GM23338 (cell line): ENCODE measurements around the gene HDAC9. TPM values are rescaled to one million over a fixed set of nuclear protein-coding genes. Genes with fewer than 3 reads are reported as not detected.

ENCODE experiments used
- ATAC-seq: fragments of 200-7000 bp; cut with Tn5 transposase; 3 replicates; pipeline ENCODE4 v1.9.1; 2020
- DNase-seq: peaks from one replicate; pipeline ENCODE4 v3.0.0-alpha.2; 2015; ENCODE audit warnings: low spot score
- H2AFZ ChIP-seq: fragments of 200-600 bp; sonication (generic); 2 replicates; pipeline ENCODE4 v1.8.0; 2016; ENCODE audit warnings: antibody characterized with exemption, mild to moderate bottlenecking, moderate library complexity
- H3F3A ChIP-seq: fragments of 200-600 bp; sonication (generic); replicated peaks from 2 replicates; pipeline ENCODE4 v1.8.0; 2017; ENCODE audit warnings: antibody characterized with exemption, mixed run types, low read depth
- H3K27ac ChIP-seq: fragments of 200-600 bp; sonication (generic); 2 replicates; pipeline ENCODE4 v1.6.1; 2016; ENCODE audit warnings: low read depth
- H3K27me3 ChIP-seq: fragments of 200-600 bp; sonication (generic); 2 replicates; pipeline ENCODE4 v1.8.0; 2016; ENCODE audit warnings: mild to moderate bottlenecking, mixed run types, moderate library complexity; ENCODE audit not compliant: insufficient read depth
- H3K36me3 ChIP-seq: fragments of 200-600 bp; sonication (generic); 2 replicates; pipeline ENCODE4 v1.8.0; 2016; ENCODE audit warnings: mild to moderate bottlenecking; ENCODE audit not compliant: insufficient read depth
- H3K4me1 ChIP-seq: fragments of 200-600 bp; sonication (generic); 2 replicates; pipeline ENCODE4 v1.8.0; 2016; ENCODE audit warnings: mild to moderate bottlenecking, moderate library complexity; ENCODE audit not compliant: insufficient read depth
- H3K4me2 ChIP-seq: fragments of 200-600 bp; sonication (generic); 2 replicates; pipeline ENCODE4 v1.7.1; 2017; ENCODE audit warnings: mixed run types
- H3K4me3 ChIP-seq: fragments of 200-600 bp; sonication (generic); 2 replicates; pipeline ENCODE4 v1.6.1; 2016; ENCODE audit warnings: mixed run types
- H3K79me2 ChIP-seq: fragments of 200-600 bp; sonication (generic); replicated peaks from 2 replicates; pipeline ENCODE4 v1.8.0; 2017; ENCODE audit warnings: mild to moderate bottlenecking; ENCODE audit not compliant: insufficient read depth
- H3K9me2 ChIP-seq: fragments of 200-600 bp; sonication (generic); 2 replicates; pipeline ENCODE4 v1.8.0; 2017; ENCODE audit not compliant: insufficient read depth
- H4K20me1 ChIP-seq: fragments of 200-600 bp; sonication (generic); replicated peaks from 2 replicates; pipeline ENCODE4 v1.8.0; 2017; ENCODE audit warnings: mild to moderate bottlenecking; ENCODE audit not compliant: insufficient read depth
- H3K27ac Mint-ChIP-seq: 2 replicates; pipeline ENCODE4 v1.8.0; 2020; ENCODE audit warnings: inconsistent platforms, mild to moderate bottlenecking, moderate library complexity, mixed read lengths
- H3K27me3 Mint-ChIP-seq: 3 replicates; pipeline ENCODE4 v1.8.0; 2022; ENCODE audit warnings: low read depth, mild to moderate bottlenecking, moderate library complexity, mixed read lengths, inconsistent platforms; ENCODE audit not compliant: insufficient read depth, poor library complexity
- H3K36me3 Mint-ChIP-seq: 3 replicates; pipeline ENCODE4 v1.8.0; 2021; ENCODE audit warnings: low read depth, mild to moderate bottlenecking, inconsistent platforms, moderate library complexity, mixed read lengths
- H3K4me1 Mint-ChIP-seq: 3 replicates; pipeline ENCODE4 v1.8.0; 2020; ENCODE audit warnings: mild to moderate bottlenecking, inconsistent platforms, mixed read lengths
- H3K4me3 Mint-ChIP-seq: 3 replicates; pipeline ENCODE4 v1.8.0; 2021; ENCODE audit warnings: moderate library complexity, mild to moderate bottlenecking, inconsistent platforms, mixed read lengths
- H3K9me3 Mint-ChIP-seq: 3 replicates; pipeline ENCODE4 v1.8.0; 2020; ENCODE audit warnings: moderate library complexity, mild to moderate bottlenecking, inconsistent platforms, mixed read lengths
- CREB1 ChIP-seq: fragments of 250-450 bp; sonication (Bioruptor Pico); IDR thresholded peaks from 2 replicates; pipeline ENCODE4 v1.5.0; 2020; ENCODE audit warnings: low read depth, mild to moderate bottlenecking, moderate library complexity
- ETS1 ChIP-seq: IDR thresholded peaks from 2 replicates; pipeline ENCODE4 v1.6.1; 2016; ENCODE audit warnings: antibody characterized with exemption
- EZH2 ChIP-seq: fragments of 200-600 bp; sonication (generic); IDR thresholded peaks from one replicate; pipeline ENCODE4 v1.8.0; 2017; ENCODE audit warnings: antibody characterized with exemption, mild to moderate bottlenecking, low read depth; ENCODE audit not compliant: unreplicated experiment
- NANOG ChIP-seq: IDR thresholded peaks from 2 replicates; pipeline ENCODE4 v1.6.1; 2016; ENCODE audit warnings: antibody characterized with exemption, borderline replicate concordance
- POLR2AphosphoS5 ChIP-seq: IDR thresholded peaks from 2 replicates; pipeline ENCODE4 v1.6.1; 2016; ENCODE audit warnings: antibody characterized with exemption, low read depth
- REST ChIP-seq: IDR thresholded peaks from one replicate; pipeline ENCODE4 v1.6.1; 2018; ENCODE audit warnings: antibody characterized with exemption; ENCODE audit not compliant: unreplicated experiment
- STAT1 ChIP-seq: IDR thresholded peaks from one replicate; pipeline ENCODE4 v1.6.1; 2016; ENCODE audit warnings: antibody characterized with exemption; ENCODE audit not compliant: unreplicated experiment
- ZNF114 ChIP-seq: fragments of 250-450 bp; sonication (Bioruptor Pico); IDR thresholded peaks from 2 replicates; pipeline ENCODE4 v1.5.0; 2020; ENCODE audit warnings: mild to moderate bottlenecking, moderate library complexity
- ZNF462 ChIP-seq: fragments of 250-450 bp; sonication (Bioruptor Pico); IDR thresholded peaks from 2 replicates; pipeline ENCODE4 v1.5.0; 2020; ENCODE audit warnings: mild to moderate bottlenecking, moderate library complexity
- polyA plus RNA-seq: library from polyadenylated mRNA; unstranded; fragments of >200 nt; fragmentation: Nextera tagmentation; extraction: Ambion mirVana; gene quantifications from 2 replicates; pipeline ENCODE4 v1.2.1, GENCODE V29; 2016
- total RNA-seq: library from RNA; depleted of rRNA; stranded (reverse); fragments of >200 nt; shearing (Covaris generic); gene quantifications from 2 replicates; pipeline ENCODE4 v1.2.3, GENCODE V29; 2014

Gene HDAC9
- total and polyA plus RNA-seq, 2 experiments from 2014 or later = 8.3 to 18.5 TPM

- no peak for TF ChIP-seq ZNF462 (CRISPR knock-in tag)
- TF ChIP-seq CREB1 (CRISPR knock-in tag) = no peak
- TF ChIP-seq ETS1 = no peak
Measured at GRCh38 chr7:18799899-18800298, 304.4 kb downstream of the HDAC9 start (continued).

GRCh38 chr7:18803923-18804322 is 308.4 kb downstream of the HDAC9 start:
- no peak overlapping the region for H3K27ac Mint-ChIP-seq

More at GRCh38 chr7:18803923-18804322, 308.4 kb downstream of the HDAC9 start:
- Histone ChIP-seq H3K27me3 (no peaks in the 10 kb centered on the region), H3K27ac (no peak overlapping the region), H3F3A (no peaks in the 10 kb centered on the region), H3K9me2 (no peaks in the 10 kb centered on the region), H4K20me1 (no peaks in the 10 kb centered on the region), H3K36me3 (no peaks in the 10 kb centered on the region), H3K4me2 (no peak overlapping the region), H2AFZ (no peak overlapping the region), H3K4me3 (no peak overlapping the region), H3K79me2 (no peaks in the 10 kb centered on the region), H3K4me1 (no peaks in the 10 kb centered on the region; the same call in 1 of the 2 replicates)
- H3K9me3 Mint-ChIP-seq = no peaks in the 10 kb centered on the region
- DNase-seq = no peak
- H3K4me1 Mint-ChIP-seq = peaks cover 18% of the 10 kb centered on the region
- ATAC-seq = no peak
- no peaks in the 10 kb centered on the region for H3K27me3 Mint-ChIP-seq
- H3K36me3 Mint-ChIP-seq = no peaks in the 10 kb centered on the region
- no peak for TF ChIP-seq NANOG
- TF ChIP-seq ETS1 = no peak
- no peak for TF ChIP-seq CREB1 (CRISPR knock-in tag)
- no peak for TF ChIP-seq POLR2AphosphoS5
- TF ChIP-seq ZNF114 = no peak
- TF ChIP-seq EZH2 = no peak
- no peak for TF ChIP-seq REST
- TF ChIP-seq STAT1 = no peak
- no peak overlapping the region for H3K4me3 Mint-ChIP-seq
